Right ventricle myocardium inferior (tissue), 1 donor: ENCODE results near the gene KIF27. TPM values are rescaled to one million over a fixed set of nuclear protein-coding genes. Genes with fewer than 3 reads are reported as not detected.
"Not testable (repeated sequence)": the region's sequence is repeated elsewhere in the genome, so short reads cannot be mapped to it uniquely, and the experiment has no call there.

ENCODE experiments used
- ATAC-seq: fragments of 200-7000 bp; cut with Tn5 transposase; one replicate; pipeline ENCODE4 v1.9.1; 2020; ENCODE audit warnings: mild to moderate bottlenecking, moderate library complexity
- DNase-seq: peaks from one replicate; pipeline ENCODE4 v3.0.0; 2021; ENCODE audit errors: missing footprints
- intact Hi-C: fragments of 100-400 bp; cut with DNase I; formaldehyde crosslinking; loops from one replicate; pipeline ENCODE4 v1.11.0; 2022
- long read RNA-seq: library from polyadenylated mRNA; unstranded; transcript quantifications from one replicate; pipeline ENCODE4 v2.0.0, GENCODE V29; 2021
- total RNA-seq: library from RNA; stranded (reverse); fragmentation: NEBNext Ultra II Directional; extraction: Animal tissue kit (Norgen Biotek cat#: 25700); gene quantifications from one replicate; pipeline ENCODE4 v1.2.1, GENCODE V29; 2021
- donor health status: DM: no; HTN: yes; CAD: no; lungs with severe emphysema.

KIF27 gene
- 3.4 TPM for total RNA-seq
- long read RNA-seq, partial matches to known transcripts, result 0 of 1 reads
- long read RNA-seq, other reads (novel, unspliced or antisense), result 1 of 1 reads

- ATAC-seq, result peak; percentile 99
- intact Hi-C loops, result no loop called here
- DNase-seq, result peak; percentile 100
Observed at GRCh38 chr9:83920927-83921707, at the start of gene KIF27. Gene KIF27, minus strand, starts transcription at chr9:83921432. Its CDS starts 5,841 bp downstream, at chr9:83915591.

- ATAC-seq (no peak), DNase-seq (no peak)
- intact Hi-C loops, result no loop called here
Observed at GRCh38 chr9:83969602-83970001, 48.4 kb upstream of the KIF27 start.

GRCh38 chr9:83967073-83967472, 45.8 kb upstream of the KIF27 start:
- DNase-seq (no peak), ATAC-seq (no peak)
- intact Hi-C loops, result no loop called here

GRCh38 chr9:83966209-83966582, 45.0 kb upstream of the KIF27 start:
- DNase-seq (no peak), ATAC-seq (peak; percentile 14)
- intact Hi-C loops, result no loop called here

GRCh38 chr9:83965350-83966208, 44.3 kb upstream of the KIF27 start:
- DNase-seq (no peak), ATAC-seq (peak; percentile 72)
- intact Hi-C loops, result no loop called here

- DNase-seq, result no peak
- peak; percentile 27 for ATAC-seq
- intact Hi-C loops, result no loop called here
Observed at GRCh38 chr9:83964973-83965349, 43.7 kb upstream of the KIF27 start.

- no peak for DNase-seq
- no peak for ATAC-seq
- intact Hi-C loops, result no loop called here
Observed at GRCh38 chr9:83962165-83962564, 40.9 kb upstream of the KIF27 start.

- no peak for DNase-seq
- intact Hi-C loops, result no loop called here
- no peak for ATAC-seq
Observed at GRCh38 chr9:83960991-83961390, 39.8 kb upstream of the KIF27 start.

GRCh38 chr9:83959061-83959460, 37.8 kb upstream of the KIF27 start:
- ATAC-seq (no peak), DNase-seq (no peak)
- intact Hi-C loops, result no loop called here

GRCh38 chr9:83957248-83957513, 35.9 kb upstream of the KIF27 start:
- ATAC-seq (no peak), DNase-seq (no peak)
- intact Hi-C loops, result loop anchor here (2.0 kb wide), 1 partner anchor 22 kb away; no protein-coding TSS in a partner anchor

- DNase-seq, result peak; percentile 89
- intact Hi-C loops, result loop anchor here (2.0 kb wide), 1 partner anchor 22 kb away; no protein-coding TSS in a partner anchor
- peak; percentile 93 for ATAC-seq
Observed at GRCh38 chr9:83956436-83957247, 35.4 kb upstream of the KIF27 start.

- DNase-seq (peak; percentile 84), ATAC-seq (peak; percentile 54)
- intact Hi-C loops, result loop anchor here (2.0 kb wide), 1 partner anchor 23 kb away; no protein-coding TSS in a partner anchor
Observed at GRCh38 chr9:83956086-83956435, 34.8 kb upstream of the KIF27 start.

- DNase-seq, ATAC-seq, intact Hi-C loops: not testable (repeated sequence)
Observed at GRCh38 chr9:83948096-83948495, 26.9 kb upstream of the KIF27 start.

- no peak for ATAC-seq
- DNase-seq, result no peak
- intact Hi-C loops, result no loop called here
Observed at GRCh38 chr9:83940590-83941303, 19.5 kb upstream of the KIF27 start.

GRCh38 chr9:83937861-83938455, 16.7 kb upstream of the KIF27 start:
- intact Hi-C loops, result loop anchor here (1.0 to 5.0 kb wide), 3 partner anchors 234 to 377 kb away; no protein-coding TSS in a partner anchor
- ATAC-seq (no peak), DNase-seq (no peak)

GRCh38 chr9:83936523-83936922, 15.3 kb upstream of the KIF27 start:
- no peak for ATAC-seq
- intact Hi-C loops, result loop anchor here (2.0 to 5.0 kb wide), 2 partner anchors 236 to 378 kb away; no protein-coding TSS in a partner anchor
- DNase-seq, result no peak

- intact Hi-C loops, result loop anchor here (5.0 kb wide), 1 partner anchor 237 kb away; no protein-coding TSS in a partner anchor
- no peak for DNase-seq
- no peak for ATAC-seq
Observed at GRCh38 chr9:83935276-83935935, 14.2 kb upstream of the KIF27 start.
